Measurements from ENCODE around the gene ZNF490. TPM values are rescaled to one million over a fixed set of nuclear protein-coding genes. Genes with fewer than 3 reads are reported as not detected.
"Not testable (repeated sequence)": the region's sequence is repeated elsewhere in the genome, so short reads cannot be mapped to it uniquely, and the experiment has no call there.

Gene ZNF490
- total and polyA plus RNA-seq, 2 donors from 2014 or later: 1.0 to 14.3 TPM

GRCh38 chr19:12567951-12568350 is 42.7 kb downstream of the ZNF490 start:
- FAIRE-seq (no peak), DNase-seq (no peak)
- no peak overlapping the region for H3K4me3 ChIP-seq (ENCODE audit: low read length in 3 of 3)
- intact Hi-C loops (cut with DNase I): no loop called here
- no peak overlapping the region for H3K27ac ChIP-seq (ENCODE audit: low read depth in 2 of 2, low read length in 2 of 2)
- H3K27me3 ChIP-seq (ENCODE audit: control insufficient read depth, insufficient read depth, low read length): no peaks in the 10 kb centered on the region
- TF ChIP-seq, protein P1, sequence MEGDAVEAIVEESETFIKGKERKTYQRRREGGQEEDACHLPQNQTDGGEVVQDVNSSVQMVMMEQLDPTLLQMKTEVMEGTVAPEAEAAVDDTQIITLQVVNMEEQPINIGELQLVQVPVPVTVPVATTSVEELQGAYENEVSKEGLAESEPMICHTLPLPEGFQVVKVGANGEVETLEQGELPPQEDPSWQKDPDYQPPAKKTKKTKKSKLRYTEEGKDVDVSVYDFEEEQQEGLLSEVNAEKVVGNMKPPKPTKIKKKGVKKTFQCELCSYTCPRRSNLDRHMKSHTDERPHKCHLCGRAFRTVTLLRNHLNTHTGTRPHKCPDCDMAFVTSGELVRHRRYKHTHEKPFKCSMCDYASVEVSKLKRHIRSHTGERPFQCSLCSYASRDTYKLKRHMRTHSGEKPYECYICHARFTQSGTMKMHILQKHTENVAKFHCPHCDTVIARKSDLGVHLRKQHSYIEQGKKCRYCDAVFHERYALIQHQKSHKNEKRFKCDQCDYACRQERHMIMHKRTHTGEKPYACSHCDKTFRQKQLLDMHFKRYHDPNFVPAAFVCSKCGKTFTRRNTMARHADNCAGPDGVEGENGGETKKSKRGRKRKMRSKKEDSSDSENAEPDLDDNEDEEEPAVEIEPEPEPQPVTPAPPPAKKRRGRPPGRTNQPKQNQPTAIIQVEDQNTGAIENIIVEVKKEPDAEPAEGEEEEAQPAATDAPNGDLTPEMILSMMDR (IDR thresholded peaks at IDR 0.05; ENCODE audit: borderline replicate concordance, extremely low read depth, insufficient read depth): no peak
- no peak overlapping the region for H3K9ac ChIP-seq (ENCODE audit: low read length in 3 of 3)
- no peaks in the 10 kb centered on the region for H3K9me3 ChIP-seq (ENCODE audit: control insufficient read depth in 2 of 3, insufficient read depth in 1 of 3, low read length in 3 of 3)
- H3K36me3 ChIP-seq (ENCODE audit: control insufficient read depth in 2 of 3, insufficient read depth in 3 of 3, low read length in 3 of 3): no peaks in the 10 kb centered on the region
- no peaks in the 10 kb centered on the region for H3K4me1 ChIP-seq (ENCODE audit: control insufficient read depth in 2 of 3, insufficient read depth in 2 of 3, low read depth in 1 of 3, low read length in 3 of 3)

GRCh38 chr19:12566380-12566779 is 44.2 kb downstream of the ZNF490 start:
- FAIRE-seq; H3K4me3 ChIP-seq (ENCODE audit: low read length in 3 of 3); H3K9me3 ChIP-seq (ENCODE audit: control insufficient read depth in 2 of 3, insufficient read depth in 1 of 3, low read length in 3 of 3); H3K9ac ChIP-seq (ENCODE audit: low read length in 3 of 3); H3K4me1 ChIP-seq (ENCODE audit: control insufficient read depth in 2 of 3, insufficient read depth in 2 of 3, low read depth in 1 of 3, low read length in 3 of 3); DNase-seq; H3K27ac ChIP-seq (ENCODE audit: low read depth in 2 of 2, low read length in 2 of 2); H3K27me3 ChIP-seq (ENCODE audit: control insufficient read depth, insufficient read depth, low read length); intact Hi-C loops (cut with DNase I); H3K36me3 ChIP-seq (ENCODE audit: control insufficient read depth in 2 of 3, insufficient read depth in 3 of 3, low read length in 3 of 3): not testable (repeated sequence)

- DNase-seq: peak; percentile 89 to 93 (median 92)
- Histone ChIP-seq H3K27ac (ENCODE audit: low read depth in 2 of 2, low read length in 2 of 2) (no peak overlapping the region), H3K4me3 (ENCODE audit: low read length in 3 of 3) (no peak overlapping the region), H3K36me3 (ENCODE audit: control insufficient read depth in 2 of 3, insufficient read depth in 3 of 3, low read length in 3 of 3) (no peaks in the 10 kb centered on the region), H3K27me3 (ENCODE audit: control insufficient read depth, insufficient read depth, low read length) (no peaks in the 10 kb centered on the region), H3K4me1 (ENCODE audit: control insufficient read depth in 2 of 3, insufficient read depth in 2 of 3, low read depth in 1 of 3, low read length in 3 of 3) (no peaks in the 10 kb centered on the region), H3K9ac (ENCODE audit: low read length in 3 of 3) (no peak overlapping the region), H3K9me3 (ENCODE audit: control insufficient read depth in 2 of 3, insufficient read depth in 1 of 3, low read length in 3 of 3) (no peaks in the 10 kb centered on the region)
- intact Hi-C loops (cut with DNase I): no loop called here
- peak; percentile 90 for FAIRE-seq
- TF ChIP-seq, protein P1 (IDR thresholded peaks at IDR 0.05; ENCODE audit: borderline replicate concordance, extremely low read depth, insufficient read depth): peak; percentile 99
Measured at GRCh38 chr19:12564016-12564664, 46.5 kb downstream of the ZNF490 start.

DNA sequence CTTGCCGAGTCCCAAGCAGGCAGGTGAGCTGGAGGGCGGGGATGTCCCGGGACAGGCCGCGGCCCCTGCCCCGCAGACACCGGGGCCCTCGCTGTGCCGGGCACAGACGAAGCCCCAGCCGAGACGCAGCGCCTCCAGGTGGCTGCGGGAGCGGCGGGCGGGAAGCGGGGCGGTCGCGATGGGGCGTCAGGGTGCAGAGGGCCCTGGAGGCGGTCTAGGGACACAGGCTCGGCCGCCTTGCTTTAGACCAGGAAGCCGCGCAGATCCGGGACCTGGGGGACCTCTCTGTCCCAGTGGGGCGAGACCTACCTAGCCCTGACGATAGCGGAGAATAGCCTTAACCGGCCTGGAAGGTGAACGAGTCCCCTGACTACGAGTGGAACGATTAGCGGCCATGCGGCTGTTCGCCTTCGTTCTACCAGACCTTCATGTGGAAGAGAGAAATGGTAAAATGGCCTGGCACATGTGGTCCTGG is 55.1 kb downstream of the ZNF490 start:
- DNase-seq: peak in 2 of 5 donors; percentile 19 to 40
- Histone ChIP-seq H3K27me3 (ENCODE audit: control insufficient read depth, insufficient read depth, low read length) (no peaks in the 10 kb centered on the region), H3K4me1 (ENCODE audit: control insufficient read depth in 2 of 3, insufficient read depth in 2 of 3, low read depth in 1 of 3, low read length in 3 of 3) (peaks cover 0 to 7% (median 2%) of the 10 kb centered on the region in 3 donors), H3K4me3 (ENCODE audit: low read length in 3 of 3) (no peak overlapping the region), H3K36me3 (ENCODE audit: control insufficient read depth in 2 of 3, insufficient read depth in 3 of 3, low read length in 3 of 3) (no peaks in the 10 kb centered on the region), H3K9me3 (ENCODE audit: control insufficient read depth in 2 of 3, insufficient read depth in 1 of 3, low read length in 3 of 3) (no peaks in the 10 kb centered on the region), H3K27ac (ENCODE audit: low read depth in 2 of 2, low read length in 2 of 2) (no peak overlapping the region), H3K9ac (ENCODE audit: low read length in 3 of 3) (no peak overlapping the region)
- intact Hi-C loops (cut with DNase I): no loop called here
- FAIRE-seq: no peak
- TF ChIP-seq, protein P1 (IDR thresholded peaks at IDR 0.05; ENCODE audit: borderline replicate concordance, extremely low read depth, insufficient read depth): no peak

Data from kidney (tissue), 14 donors.